GM08714 (cell line): ENCODE results near the gene TEX19.
"Not testable (repeated sequence)": the region's sequence is repeated elsewhere in the genome, so short reads cannot be mapped to it uniquely, and the experiment has no call there.

Source experiments
- H3K4me3 ChIP-seq: fragments of 200-500 bp; sonication (Bioruptor generic); 2 replicates; pipeline ENCODE4 v1.5.1; 2014; ENCODE audit warnings: mild to moderate bottlenecking, low read length, inconsistent platforms
- ZNF274 ChIP-seq: IDR thresholded peaks from 2 replicates; pipeline ENCODE4 v1.6.1; 2012; ENCODE audit warnings: mild to moderate bottlenecking, low read depth, low read length

TEX19 gene

DNA sequence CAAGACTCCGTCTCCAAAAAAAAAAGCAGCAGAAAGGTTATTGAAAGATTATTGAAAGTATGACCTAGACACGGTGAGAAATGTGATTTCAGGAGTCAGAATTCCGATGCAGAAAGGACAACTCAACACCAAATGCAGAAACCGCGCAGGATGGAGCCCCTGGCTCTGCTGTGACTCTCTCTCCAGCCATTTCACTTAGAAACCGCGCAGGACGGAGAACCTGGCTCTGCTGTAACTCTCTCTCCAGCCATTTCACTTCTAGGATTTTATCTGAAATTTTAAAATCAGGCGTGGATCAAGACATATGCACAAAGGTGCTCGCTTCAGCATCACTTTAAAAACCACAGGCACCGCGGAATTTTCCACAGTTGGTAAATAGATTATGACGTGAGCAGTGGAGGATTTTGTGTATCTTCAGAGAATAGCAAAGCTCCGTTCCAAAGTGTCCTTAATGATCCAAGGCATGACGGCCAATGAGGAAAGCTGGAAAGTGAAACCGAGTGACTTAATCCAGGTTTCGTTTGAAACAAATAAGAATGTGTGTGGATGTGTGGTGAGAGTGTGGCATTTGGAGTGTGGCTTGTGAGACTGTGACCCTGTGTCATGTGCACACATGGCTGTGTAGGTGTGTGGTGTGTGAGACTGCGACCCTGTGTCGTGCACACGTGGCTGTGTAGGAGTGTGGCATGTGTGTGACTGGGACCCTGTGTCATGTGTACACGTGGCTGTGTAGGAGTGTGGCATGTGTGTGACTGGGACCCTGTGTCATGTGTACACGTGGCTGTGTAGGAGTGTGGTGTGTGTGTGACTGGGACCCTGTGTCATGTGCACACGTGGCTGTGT, 22.0 kb downstream of the TEX19 start:
- TF ChIP-seq ZNF274 = no peak
- H3K4me3 ChIP-seq = no peak overlapping the region

DNA sequence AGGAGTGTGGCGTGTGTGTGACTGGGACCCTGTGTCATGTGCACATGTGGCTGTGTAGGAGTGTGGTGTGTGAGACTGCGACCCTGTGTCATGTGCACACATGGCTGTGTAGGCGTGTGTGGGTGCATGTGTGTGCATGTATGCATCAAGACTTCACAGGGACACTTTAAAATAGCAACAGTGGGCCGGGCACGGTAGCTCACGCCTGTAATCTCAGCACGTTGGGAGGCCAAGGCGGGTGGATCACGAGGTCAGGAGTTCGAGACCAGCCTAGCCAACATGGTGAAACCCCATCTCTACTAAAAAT, 22.6 kb downstream of the TEX19 start:
- not testable (repeated sequence) for H3K4me3 ChIP-seq

DNA sequence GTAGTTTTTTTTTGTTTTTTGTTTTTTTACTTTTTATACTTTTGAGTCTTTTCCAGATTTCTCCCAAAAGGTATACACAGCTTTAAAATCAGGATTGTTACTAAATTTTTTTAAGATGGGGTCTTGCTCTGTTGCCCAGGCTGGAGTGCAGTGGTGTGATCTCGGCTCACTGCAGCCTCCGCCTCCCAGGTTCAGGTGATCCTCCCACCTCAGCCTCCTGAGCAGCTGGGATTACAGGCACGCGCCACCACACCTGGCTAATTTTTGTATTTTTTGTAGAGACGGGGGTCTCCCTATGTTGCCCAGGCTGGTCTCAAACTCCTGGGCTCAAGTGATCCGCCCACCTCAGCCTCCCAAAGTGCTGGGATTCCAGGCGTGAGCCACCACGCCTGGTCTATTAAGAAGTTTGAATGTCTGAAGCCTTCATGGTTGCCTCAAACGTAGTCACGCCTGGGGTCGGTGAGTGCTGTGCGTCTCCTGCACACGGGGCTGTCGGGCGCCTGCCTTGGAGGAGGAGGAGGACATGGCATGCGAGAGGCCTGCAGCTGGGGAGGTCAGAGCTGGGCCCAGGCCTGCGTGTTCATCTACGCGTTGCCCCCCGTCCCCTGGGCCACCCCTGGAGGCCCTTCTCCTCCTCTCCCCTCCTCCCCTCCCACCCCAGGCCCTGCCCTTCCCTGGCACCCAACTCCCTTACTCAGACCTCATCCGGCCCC, 23.3 kb downstream of the TEX19 start:
- not testable (repeated sequence) for H3K4me3 ChIP-seq

DNA sequence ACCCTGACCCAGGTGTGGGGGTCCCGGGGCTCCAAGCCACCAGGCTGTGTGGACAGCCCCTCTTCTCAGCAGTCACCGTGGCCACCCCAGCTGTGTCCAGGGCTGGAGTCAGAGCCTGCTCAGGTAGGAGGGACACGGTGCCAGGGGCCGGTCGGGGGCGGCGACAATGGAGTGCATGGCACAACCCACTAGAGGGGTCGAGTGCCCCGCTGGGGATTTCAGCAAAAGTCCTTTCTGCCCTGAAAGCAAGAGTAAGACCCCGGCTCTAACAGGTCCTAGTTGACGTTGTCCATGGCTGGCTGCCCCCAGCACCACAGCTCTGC, 23.8 kb downstream of the TEX19 start:
- H3K4me3 ChIP-seq = no peak overlapping the region
- no peak for TF ChIP-seq ZNF274

- TF ChIP-seq ZNF274 = no peak
- H3K4me3 ChIP-seq = no peak overlapping the region
Measured at GRCh38 chr17:82383411-82383810, 24.4 kb downstream of the TEX19 start.

DNA sequence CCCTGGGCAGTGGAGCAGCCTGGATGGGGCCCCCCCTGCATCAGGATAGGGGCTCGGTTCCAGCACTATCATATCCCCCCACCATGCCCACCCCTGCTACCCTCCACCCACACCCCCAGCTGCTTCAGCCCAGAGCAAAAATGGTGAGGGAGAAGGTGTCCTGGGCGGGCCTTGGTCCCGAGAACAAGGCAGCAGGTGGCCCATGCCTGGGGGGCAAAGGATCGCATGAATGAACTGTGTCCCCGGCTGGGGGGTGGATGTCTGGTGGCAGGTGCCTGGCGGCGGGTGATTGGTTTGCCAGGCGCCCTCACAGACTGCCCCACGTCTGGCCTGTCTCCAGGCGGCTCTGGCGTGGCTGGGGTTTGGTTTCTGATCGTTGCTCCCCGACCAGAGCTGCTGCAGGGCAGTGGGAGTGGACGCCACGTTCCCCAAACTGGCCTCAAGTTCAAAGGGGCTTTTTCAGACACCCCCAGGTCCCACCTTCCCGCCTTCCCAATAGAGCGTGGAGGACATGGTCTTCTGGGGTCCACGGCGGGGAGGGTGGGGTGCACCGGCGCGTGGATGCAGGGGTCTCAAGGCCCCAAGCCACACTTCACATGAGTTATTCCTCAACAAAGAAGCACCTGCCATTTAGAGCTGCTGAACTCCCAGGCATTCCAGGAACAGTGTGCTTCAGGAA, 25.1 kb downstream of the TEX19 start:
- TF ChIP-seq ZNF274 = no peak

DNA sequence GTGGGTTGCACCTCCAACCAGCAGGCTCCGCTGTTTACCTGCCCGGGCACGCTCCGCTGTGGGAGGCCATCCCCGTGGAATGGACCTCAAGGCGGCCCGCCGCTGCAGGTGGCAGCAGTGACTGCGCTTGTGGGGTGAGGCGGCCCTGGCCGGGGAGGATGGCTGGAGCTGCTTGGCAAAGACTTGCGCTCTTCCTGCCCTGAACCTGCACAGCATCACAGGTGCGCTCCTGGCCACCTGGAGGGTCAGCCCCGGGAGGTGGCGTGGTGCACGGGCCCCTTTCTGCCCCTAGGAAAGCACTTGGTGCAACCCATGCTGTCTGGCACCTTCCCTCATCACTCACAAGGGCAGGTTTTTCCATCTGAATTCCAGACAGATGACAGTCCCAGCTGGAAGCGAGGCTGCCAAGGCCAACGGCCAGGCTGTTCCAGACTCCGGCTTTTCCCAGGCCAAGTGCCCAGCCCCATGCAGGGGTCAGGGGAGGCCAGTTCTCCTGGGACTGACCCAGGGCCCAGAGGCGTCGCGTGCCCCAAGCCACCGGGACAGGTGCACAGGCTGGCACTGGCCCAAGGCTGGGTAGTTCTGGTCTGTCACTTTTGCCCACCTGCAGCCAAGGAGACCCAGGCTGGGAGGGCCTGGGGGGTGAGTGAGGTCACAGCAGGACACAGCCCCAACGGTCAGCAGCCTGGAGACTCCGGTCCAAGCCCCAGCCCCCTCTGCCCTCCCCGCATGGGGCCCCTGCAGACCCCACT, 25.9 kb downstream of the TEX19 start:
- no peak overlapping the region for H3K4me3 ChIP-seq
- TF ChIP-seq ZNF274 = no peak

More for the DNA sequence above, 25.1 kb downstream of the TEX19 start:
- H3K4me3 ChIP-seq = no peak overlapping the region

DNA sequence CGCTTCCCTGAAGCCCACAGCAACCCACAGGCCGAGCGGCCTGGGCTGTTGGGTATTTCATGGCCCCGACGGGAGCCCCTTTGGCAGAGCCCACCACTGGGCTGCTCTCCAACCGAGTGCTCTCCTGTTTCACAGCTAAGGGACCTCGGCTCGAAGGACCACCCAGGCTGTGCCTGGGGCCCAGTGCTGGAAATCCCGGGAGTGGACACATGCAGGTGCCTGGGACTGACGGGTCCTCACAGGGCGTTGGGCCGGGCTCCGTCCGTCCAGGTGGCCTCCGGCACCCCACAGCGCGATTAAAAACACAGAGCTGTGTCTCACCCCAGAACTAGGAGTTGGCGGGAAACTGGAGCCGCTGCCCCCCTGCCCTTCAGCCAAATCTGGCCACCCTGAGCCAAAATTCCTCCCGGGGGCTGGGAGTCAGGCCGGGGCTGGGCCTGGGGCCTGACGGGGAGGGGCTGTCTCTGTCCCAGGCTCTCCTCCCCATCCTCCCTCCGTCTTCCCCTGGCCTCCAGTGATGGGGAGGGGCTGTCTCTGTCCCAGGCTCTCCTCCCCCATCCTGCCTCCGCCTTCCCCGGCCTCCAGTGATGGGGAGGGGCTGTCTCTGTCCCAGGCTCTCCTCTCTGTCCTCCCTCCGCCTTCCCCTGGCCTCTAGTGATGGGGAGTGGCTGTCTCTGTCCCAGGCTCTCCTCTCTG, 26.7 kb downstream of the TEX19 start:
- no peak for TF ChIP-seq ZNF274
- H3K4me3 ChIP-seq = no peak overlapping the region

DNA sequence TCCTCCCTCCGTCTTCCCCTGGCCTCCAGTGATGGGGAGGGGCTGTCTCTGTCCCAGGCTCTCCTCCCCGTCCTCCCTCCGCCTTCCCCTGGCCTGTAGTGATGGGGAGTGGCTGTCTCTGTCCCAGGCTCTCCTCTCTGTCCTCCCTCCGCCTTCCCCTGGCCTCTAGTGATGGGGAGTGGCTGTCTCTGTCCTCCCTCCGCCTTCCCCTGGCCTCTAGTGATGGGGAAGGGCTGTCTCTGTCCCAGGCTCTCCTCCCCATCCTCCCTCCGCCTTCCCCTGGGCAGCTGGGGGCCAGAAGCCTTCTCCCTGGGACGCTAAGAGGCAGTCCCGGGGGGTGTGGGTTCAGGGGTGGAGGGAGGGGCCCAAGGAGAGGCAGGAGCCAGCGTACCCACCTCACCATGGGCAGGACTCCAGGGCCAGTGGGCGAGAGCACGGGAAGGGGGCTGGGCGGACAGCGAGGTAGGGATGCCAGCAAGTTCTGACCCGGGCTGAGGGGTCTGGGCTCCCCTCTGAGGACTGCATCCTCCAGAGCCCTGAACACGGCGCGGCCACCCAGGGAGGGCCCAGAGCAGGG, 27.3 kb downstream of the TEX19 start:
- H3K4me3 ChIP-seq = no peak overlapping the region
- no peak for TF ChIP-seq ZNF274

DNA sequence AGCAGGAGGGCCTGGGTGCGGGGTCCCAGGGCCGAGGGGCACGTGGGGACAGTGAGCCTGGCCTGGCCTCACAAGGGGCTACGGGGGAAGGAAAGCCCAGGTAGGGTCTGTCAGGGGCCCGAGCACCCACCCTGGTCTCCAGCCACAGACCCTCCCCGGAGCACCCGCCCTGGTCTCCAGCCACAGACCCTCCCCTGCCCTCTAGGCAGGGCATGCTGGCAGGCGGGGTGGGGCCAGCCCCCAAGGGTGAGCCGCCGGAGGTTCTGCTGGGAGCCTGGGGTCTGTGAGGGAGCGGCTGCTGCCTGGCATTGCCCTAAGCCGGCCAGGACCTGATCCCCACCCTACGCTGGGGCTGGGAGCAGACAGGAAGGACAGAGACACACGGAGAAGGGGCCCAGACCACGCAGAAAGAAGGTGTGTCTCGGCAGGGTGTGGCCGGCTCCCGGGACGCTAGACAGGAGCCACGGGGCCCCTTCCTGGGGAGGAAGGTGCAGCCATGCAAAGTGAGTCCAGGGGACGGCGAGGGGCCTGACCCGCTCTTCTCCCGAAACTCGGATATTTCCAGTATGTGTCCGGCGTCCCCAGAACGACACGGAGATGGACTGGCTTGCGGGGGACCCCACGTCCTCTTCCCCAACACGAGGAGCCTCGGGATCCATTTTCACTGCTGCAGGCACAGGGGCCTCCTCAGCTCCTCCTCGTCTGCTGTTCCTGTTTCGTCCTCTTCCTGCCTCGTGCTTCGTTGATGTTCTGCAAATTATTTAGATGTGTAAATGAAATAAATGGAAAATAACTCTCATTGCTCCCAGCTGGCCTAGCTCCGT, 28.0 kb downstream of the TEX19 start:
- H3K4me3 ChIP-seq = no peak overlapping the region
- TF ChIP-seq ZNF274 = no peak

DNA sequence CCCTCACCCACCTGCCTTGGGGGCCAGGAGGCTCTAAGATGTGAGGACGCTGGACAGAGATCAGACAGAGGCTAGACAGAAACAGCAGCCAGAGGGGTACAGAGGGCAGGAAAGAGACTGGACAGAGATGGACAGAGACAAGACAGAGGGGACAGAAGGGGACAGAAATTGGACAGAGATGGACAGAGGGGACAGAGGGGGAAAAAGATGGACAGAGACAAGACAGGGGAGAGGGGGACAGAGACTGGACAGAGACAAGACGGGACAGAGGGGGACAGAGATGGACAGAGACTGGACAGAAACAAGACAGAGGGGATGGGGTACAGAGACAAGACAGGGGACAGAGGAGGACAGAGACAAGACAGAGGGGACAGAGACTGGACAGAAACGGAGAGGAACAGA, 28.7 kb downstream of the TEX19 start:
- no peak for TF ChIP-seq ZNF274
- H3K4me3 ChIP-seq = no peak overlapping the region

DNA sequence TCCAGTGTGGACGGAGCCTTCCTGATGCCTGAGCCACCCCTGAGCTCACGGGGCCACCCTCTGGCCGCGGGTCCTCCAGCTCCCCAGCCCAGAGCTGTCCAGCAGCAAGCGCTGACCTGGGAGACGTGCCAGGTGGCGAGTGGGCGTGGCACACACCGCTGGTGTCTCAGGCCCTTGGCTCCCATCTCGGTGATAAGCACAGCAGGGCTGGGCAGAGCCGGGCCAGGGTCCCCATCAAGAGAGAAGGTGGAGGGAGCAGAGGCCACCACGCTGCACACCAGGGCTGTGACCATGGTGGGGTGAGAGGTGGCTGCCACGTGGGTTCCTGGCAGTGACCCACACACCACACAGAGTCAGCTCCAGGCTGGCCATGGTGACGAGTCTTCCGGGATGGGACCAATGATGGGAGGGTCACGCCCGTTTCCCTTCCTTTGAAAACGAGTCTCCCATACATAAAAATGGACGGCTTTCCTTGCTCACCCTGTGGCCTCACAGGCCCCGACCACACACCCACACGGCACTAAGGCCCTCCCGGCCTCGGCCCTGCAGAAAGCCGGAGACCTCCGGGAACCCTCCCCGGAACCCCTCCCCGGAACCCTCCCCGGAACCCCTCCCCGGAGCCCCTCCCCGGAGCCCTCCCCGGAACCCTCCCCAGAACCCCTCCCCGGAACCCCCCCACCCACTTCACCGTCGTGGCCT, 29.3 kb downstream of the TEX19 start:
- H3K4me3 ChIP-seq = no peak overlapping the region
- no peak for TF ChIP-seq ZNF274
